Cardiac muscle cell (in vitro differentiated cells and primary cell): ENCODE measurements around the gene IL1RN. TPM values are rescaled to one million over a fixed set of nuclear protein-coding genes. Genes with fewer than 3 reads are reported as not detected.

Source experiments
- DNase-seq, 2 donors: peaks; one replicate each; pipeline versions ENCODE4 v3.0.0 to v3.0.0-alpha.2; 2010 to 2017; ENCODE audit warnings: low read depth in 1 of 2, low spot score in 1 of 2
- H3K27ac ChIP-seq: fragments of 200-600 bp; sonication (generic); 2 replicates; pipeline ENCODE4 v1.5.1; 2016
- H3K27me3 ChIP-seq: fragments of 200-600 bp; sonication (generic); 2 replicates; pipeline ENCODE4 v1.6.0; 2016; ENCODE audit warnings: control low read depth
- H3K36me3 ChIP-seq: fragments of 200-600 bp; sonication (generic); 2 replicates; pipeline ENCODE4 v1.5.1; 2016; ENCODE audit warnings: control low read depth
- H3K4me1 ChIP-seq: fragments of 200-600 bp; sonication (generic); 2 replicates; pipeline ENCODE4 v1.8.1; 2017; ENCODE audit warnings: low read depth, mild to moderate bottlenecking, mixed run types
- H3K4me3 ChIP-seq: fragments of 200-600 bp; sonication (generic); 2 replicates; pipeline ENCODE4 v1.5.1; 2016; ENCODE audit warnings: mild to moderate bottlenecking
- H3K9me3 ChIP-seq: fragments of 200-600 bp; sonication (generic); 2 replicates; pipeline ENCODE4 v1.5.1; 2017; ENCODE audit warnings: low read depth, mild to moderate bottlenecking, control low read depth
- polyA plus RNA-seq: library from polyadenylated mRNA; unstranded; fragments of >200 nt; fragmentation: Nextera tagmentation; extraction: Ambion mirVana; gene quantifications from 2 replicates; pipeline ENCODE4 v1.2.1, GENCODE V29; 2016
- total RNA-seq: library from RNA; depleted of rRNA; stranded (reverse); fragments of >200 nt; gene quantifications from 2 replicates; pipeline ENCODE4 v1.2.3, GENCODE V29; 2016
- TF ChIP-seq, protein P1 (sequence below): IDR thresholded peaks from 2 replicates; pipeline ENCODE4 v1.5.1; 2012; ENCODE audit warnings: low read depth, mild to moderate bottlenecking, low read length

The IL1RN gene
- total and polyA plus RNA-seq, 2 experiments from 2014 or later, result not detected

GRCh38 chr2:113183264-113183663 lies 55.9 kb downstream of the IL1RN start:
- Histone ChIP-seq H3K36me3 (no peaks in the 10 kb centered on the region), H3K27me3 (no peaks in the 10 kb centered on the region), H3K4me1 (peaks cover 7% of the 10 kb centered on the region), H3K4me3 (no peak overlapping the region), H3K27ac (no peak overlapping the region), H3K9me3 (no peaks in the 10 kb centered on the region)
- TF ChIP-seq, protein P1, sequence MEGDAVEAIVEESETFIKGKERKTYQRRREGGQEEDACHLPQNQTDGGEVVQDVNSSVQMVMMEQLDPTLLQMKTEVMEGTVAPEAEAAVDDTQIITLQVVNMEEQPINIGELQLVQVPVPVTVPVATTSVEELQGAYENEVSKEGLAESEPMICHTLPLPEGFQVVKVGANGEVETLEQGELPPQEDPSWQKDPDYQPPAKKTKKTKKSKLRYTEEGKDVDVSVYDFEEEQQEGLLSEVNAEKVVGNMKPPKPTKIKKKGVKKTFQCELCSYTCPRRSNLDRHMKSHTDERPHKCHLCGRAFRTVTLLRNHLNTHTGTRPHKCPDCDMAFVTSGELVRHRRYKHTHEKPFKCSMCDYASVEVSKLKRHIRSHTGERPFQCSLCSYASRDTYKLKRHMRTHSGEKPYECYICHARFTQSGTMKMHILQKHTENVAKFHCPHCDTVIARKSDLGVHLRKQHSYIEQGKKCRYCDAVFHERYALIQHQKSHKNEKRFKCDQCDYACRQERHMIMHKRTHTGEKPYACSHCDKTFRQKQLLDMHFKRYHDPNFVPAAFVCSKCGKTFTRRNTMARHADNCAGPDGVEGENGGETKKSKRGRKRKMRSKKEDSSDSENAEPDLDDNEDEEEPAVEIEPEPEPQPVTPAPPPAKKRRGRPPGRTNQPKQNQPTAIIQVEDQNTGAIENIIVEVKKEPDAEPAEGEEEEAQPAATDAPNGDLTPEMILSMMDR, result no peak
- DNase-seq, result no peak

Other genes with a start within 250 kb of the IL1RN start
- gene IL37, start 216.4 kb upstream of the IL1RN start, total RNA-seq, result not detected in 2 replicates
- gene IL37, start 216.4 kb upstream of the IL1RN start, polyA plus RNA-seq, result not detected in 2 replicates
- gene IL36G, start 149.6 kb upstream of the IL1RN start, total RNA-seq, result 0.30 TPM in 1 of 2 replicates, not detected in the other
- not detected in 2 replicates for gene IL36G, start 149.6 kb upstream of the IL1RN start, polyA plus RNA-seq
- not detected in 2 replicates for gene IL36A, start 122.1 kb upstream of the IL1RN start, total RNA-seq
- gene IL36A, start 122.1 kb upstream of the IL1RN start, polyA plus RNA-seq, result not detected in 2 replicates
- gene IL36B, start 74.7 kb upstream of the IL1RN start, total RNA-seq, result not detected in 2 replicates
- gene IL36B, start 74.7 kb upstream of the IL1RN start, polyA plus RNA-seq, result not detected in 2 replicates
- not detected in 2 replicates for gene IL36RN, start 68.4 kb upstream of the IL1RN start, total RNA-seq
- not detected in 2 replicates for gene IL36RN, start 68.4 kb upstream of the IL1RN start, polyA plus RNA-seq
- gene IL1F10, start 59.6 kb upstream of the IL1RN start, total RNA-seq, result not detected in 2 replicates
- not detected in 2 replicates for gene IL1F10, start 59.6 kb upstream of the IL1RN start, polyA plus RNA-seq
- gene PSD4, start 46.4 kb downstream of the IL1RN start, total RNA-seq, result 5.4 and 9.0 TPM in 2 replicates
- gene PSD4, start 46.4 kb downstream of the IL1RN start, polyA plus RNA-seq, result 2.5 and 3.8 TPM in 2 replicates
- gene PAX8, start 151.3 kb downstream of the IL1RN start, total RNA-seq, result not detected in 2 replicates
- not detected in 2 replicates for gene PAX8, start 151.3 kb downstream of the IL1RN start, polyA plus RNA-seq